GM23248 (cell line): ENCODE results near the gene ZNF771. TPM values are rescaled to one million over a fixed set of nuclear protein-coding genes. Genes with fewer than 3 reads are reported as not detected.
"Not testable (repeated sequence)": the region's sequence is repeated elsewhere in the genome, so short reads cannot be mapped to it uniquely, and the experiment has no call there.

Experiments used
- DNase-seq: peaks from one replicate; pipeline ENCODE4 v3.0.0-alpha.2; 2015
- H2AFZ ChIP-seq: fragments of 200-600 bp; sonication (generic); 2 replicates; pipeline ENCODE4 v1.6.1; 2016; ENCODE audit warnings: antibody characterized with exemption
- H3F3A ChIP-seq: fragments of 200-600 bp; sonication (generic); 2 replicates; pipeline ENCODE4 v1.6.1; 2016; ENCODE audit warnings: mild to moderate bottlenecking, antibody characterized with exemption, mixed run types; ENCODE audit not compliant: insufficient read depth
- H3K27ac ChIP-seq: fragments of 200-600 bp; sonication (generic); 2 replicates; pipeline ENCODE4 v1.5.1; 2016; ENCODE audit warnings: mild to moderate bottlenecking
- H3K27me3 ChIP-seq: fragments of 200-600 bp; sonication (generic); replicated peaks from 2 replicates; pipeline ENCODE4 v1.6.1; 2016; ENCODE audit warnings: mild to moderate bottlenecking; ENCODE audit not compliant: insufficient read depth
- H3K36me3 ChIP-seq: fragments of 200-600 bp; sonication (generic); 2 replicates; pipeline ENCODE4 v1.6.1; 2016; ENCODE audit warnings: low read depth, mild to moderate bottlenecking
- H3K4me1 ChIP-seq: fragments of 200-600 bp; sonication (generic); 2 replicates; pipeline ENCODE4 v1.6.1; 2016; ENCODE audit warnings: mild to moderate bottlenecking; ENCODE audit not compliant: insufficient read depth
- H3K4me2 ChIP-seq: fragments of 200-600 bp; sonication (generic); one replicate; pipeline ENCODE4 v1.6.1; 2016; ENCODE audit warnings: mild to moderate bottlenecking; ENCODE audit not compliant: unreplicated experiment
- H3K4me3 ChIP-seq: fragments of 200-600 bp; sonication (generic); 2 replicates; pipeline ENCODE4 v1.5.1; 2016; ENCODE audit warnings: mild to moderate bottlenecking
- H3K79me2 ChIP-seq: fragments of 200-600 bp; sonication (generic); 2 replicates; pipeline ENCODE4 v1.6.1; 2016; ENCODE audit warnings: mild to moderate bottlenecking; ENCODE audit not compliant: insufficient read depth
- H3K9ac ChIP-seq: fragments of 200-600 bp; sonication (generic); 2 replicates; pipeline ENCODE4 v1.6.1; 2016; ENCODE audit warnings: mild to moderate bottlenecking
- H3K9me2 ChIP-seq: fragments of 200-600 bp; sonication (generic); 2 replicates; pipeline ENCODE4 v1.6.1; 2016; ENCODE audit warnings: mixed run types, mild to moderate bottlenecking, moderate library complexity; ENCODE audit not compliant: insufficient read depth
- H3K9me3 ChIP-seq: fragments of 200-600 bp; sonication (generic); one replicate; pipeline ENCODE4 v1.6.1; 2017; ENCODE audit warnings: low read depth
- H4K20me1 ChIP-seq: fragments of 200-600 bp; sonication (generic); 2 replicates; pipeline ENCODE4 v1.6.0; 2016; ENCODE audit not compliant: insufficient read depth
- EZH2 ChIP-seq: fragments of 200-600 bp; sonication (generic); IDR thresholded peaks from 2 replicates; pipeline ENCODE4 v1.6.1; 2018; ENCODE audit warnings: antibody characterized with exemption, mild to moderate bottlenecking; ENCODE audit not compliant: insufficient read depth, poor library complexity, severe bottlenecking
- EZH2phosphoT487 ChIP-seq: fragments of 200-600 bp; sonication (generic); IDR thresholded peaks from 2 replicates; pipeline ENCODE4 v1.6.1; 2018; ENCODE audit warnings: antibody characterized with exemption, moderate library complexity, mild to moderate bottlenecking, low read depth; ENCODE audit not compliant: insufficient read depth
- WGBS, 2 experiments: methylation state at CpG; one replicate each; pipeline ENCODE4 v1.1.6; 2015 to 2017; ENCODE audit warnings: low lambda C conversion rate in 2 of 2, low coverage in 1 of 2; ENCODE audit errors: missing lambda C conversion rate in 2 of 2; 5-methylcytosine and 5-hydroxymethylcytosine counted together
- in situ Hi-C: fragments of 300-500 bp; cut with MboI; formaldehyde crosslinking; loops from 2 replicates; pipeline ENCODE4 v1.15.0; 2020
- polyA plus RNA-seq: library from polyadenylated mRNA; unstranded; fragments of >200 nt; fragmentation: Nextera tagmentation; extraction: Ambion mirVana; gene quantifications from 2 replicates; pipeline ENCODE4 v1.2.1, GENCODE V29; 2016
- total RNA-seq: library from RNA; depleted of rRNA; stranded (reverse); fragments of >200 nt; shearing (Covaris generic); gene quantifications from 2 replicates; pipeline ENCODE4 v1.2.3, GENCODE V29; 2014

The ZNF771 gene
- total and polyA plus RNA-seq, 2 experiments from 2014 or later, result 17.6 to 20.1 TPM

DNA sequence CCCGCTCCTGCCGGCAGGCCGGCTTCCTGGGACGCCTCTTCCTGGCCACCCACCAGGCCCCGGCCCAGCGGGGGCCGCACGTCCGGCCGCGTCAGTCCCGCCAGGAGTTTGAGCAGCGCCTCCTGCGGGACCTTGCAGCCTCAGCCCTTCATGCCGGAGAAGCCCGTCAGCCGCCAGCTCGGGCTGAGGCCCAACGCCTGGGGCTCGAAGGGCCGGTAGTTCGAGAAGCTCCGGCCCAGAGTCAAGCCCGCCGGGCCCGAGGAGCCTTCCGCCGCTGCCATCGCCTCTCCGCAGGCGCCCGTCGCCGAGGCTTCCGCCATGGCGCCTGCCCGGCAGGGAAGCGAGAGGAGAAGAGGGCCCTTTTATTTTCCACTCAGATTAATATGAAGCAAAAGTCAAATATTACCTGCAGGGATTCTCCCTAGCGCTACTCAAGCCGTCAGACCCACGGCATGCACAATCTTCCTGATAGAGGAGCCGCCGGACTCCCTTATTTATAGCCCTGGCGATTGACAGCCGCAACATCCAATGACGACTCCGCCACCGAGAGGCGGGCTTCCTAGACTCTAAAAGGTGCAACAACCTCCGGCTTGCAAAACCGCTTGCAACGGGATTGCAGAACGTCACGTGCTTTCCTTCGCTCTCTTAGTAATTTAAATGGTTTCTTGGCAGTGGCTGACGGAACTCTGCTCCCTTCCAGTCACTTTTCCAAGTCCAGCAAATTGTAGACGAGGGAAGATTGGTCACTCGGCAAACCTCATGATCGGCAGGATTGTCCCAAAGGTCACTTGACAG lies 38.2 kb downstream of the ZNF771 start, which contains the start of gene SEPHS2:
Gene SEPHS2 (minus strand): TSS at position 467 of the 795 bp plus-strand sequence. CDS start 147 bp downstream, at position 320.
- no peaks in the 10 kb centered on the region for H3K9me3 ChIP-seq

DNA sequence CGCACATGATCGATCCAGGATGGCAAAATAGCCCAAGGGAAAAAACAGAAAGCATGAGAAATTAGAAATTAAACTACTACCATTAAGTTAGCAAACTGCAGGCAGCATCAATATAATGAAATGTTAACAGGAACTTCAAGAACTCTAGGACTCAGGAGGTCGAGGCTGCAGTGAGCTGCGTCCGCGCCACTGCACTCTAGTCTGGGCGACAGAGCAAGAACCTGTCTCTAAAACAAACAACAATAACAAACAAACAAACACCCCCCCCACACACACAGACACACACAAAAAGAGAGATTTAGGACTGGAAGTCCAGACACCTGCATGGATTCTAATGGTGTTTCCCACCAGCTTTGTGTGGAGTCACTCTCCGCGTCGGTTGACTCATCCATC lies 38.8 kb downstream of the ZNF771 start:
- peaks cover 15% of the 10 kb centered on the region; the same call in 1 of the 2 replicates for H3F3A ChIP-seq
- H3K4me2 ChIP-seq, result peak overlapping the region; percentile 88
- H2AFZ ChIP-seq, result peak overlapping the region; percentile 92
- H3K9me3 ChIP-seq, result no peaks in the 10 kb centered on the region
- H3K9me2 ChIP-seq, result no peaks in the 10 kb centered on the region
- peak overlapping the region; percentile 97 for H3K27ac ChIP-seq
- H3K9ac ChIP-seq, result peak overlapping the region; percentile 98
- H4K20me1 ChIP-seq, result no peaks in the 10 kb centered on the region
- H3K4me3 ChIP-seq, result peak overlapping the region; percentile 98
- TF ChIP-seq EZH2, result no peak
- TF ChIP-seq EZH2phosphoT487, result no peak
- in situ Hi-C loops, result loop anchor here (10.0 kb wide), 1 partner anchor 179 kb away; no protein-coding TSS in a partner anchor
- WGBS, 2 experiments, result 47 to 57% methylated on average over 10 of the region's 10 CpGs
- peaks cover 17% of the 10 kb centered on the region for H3K79me2 ChIP-seq
- DNase-seq, result no peak
- H3K36me3 ChIP-seq, result peaks cover 11% of the 10 kb centered on the region; the same call in 1 of the 2 replicates
- H3K4me1 ChIP-seq, result peaks cover 17% of the 10 kb centered on the region; the same call in 1 of the 2 replicates
- H3K27me3 ChIP-seq, result no peaks in the 10 kb centered on the region

More for the DNA sequence above, 38.2 kb downstream of the ZNF771 start, which contains the start of gene SEPHS2:
- Histone ChIP-seq H3K9me2 (no peaks in the 10 kb centered on the region), H3K27me3 (no peaks in the 10 kb centered on the region), H3F3A (peaks cover 15% of the 10 kb centered on the region; the same call in 1 of the 2 replicates), H3K9ac (peak within 1 kb of the TSS; percentile 98), H3K36me3 (peaks cover 11% of the 10 kb centered on the region; the same call in 1 of the 2 replicates), H3K79me2 (peaks cover 17% of the 10 kb centered on the region), H3K27ac (peak within 1 kb of the TSS; percentile 97), H3K4me3 (peak within 1 kb of the TSS; percentile 98), H2AFZ (peak within 1 kb of the TSS; percentile 92), H3K4me2 (peak within 1 kb of the TSS; percentile 88), H3K4me1 (peaks cover 17% of the 10 kb centered on the region; the same call in 1 of the 2 replicates), H4K20me1 (no peaks in the 10 kb centered on the region)
- 1% methylated on average over 49 to 50 of the region's 59 CpGs for WGBS, 2 experiments
- in situ Hi-C loops, result loop anchor here (10.0 kb wide), 1 partner anchor 179 kb away; no protein-coding TSS in a partner anchor
- peak; percentile 98 for DNase-seq
- TF ChIP-seq EZH2 (no peak), EZH2phosphoT487 (no peak)

DNA sequence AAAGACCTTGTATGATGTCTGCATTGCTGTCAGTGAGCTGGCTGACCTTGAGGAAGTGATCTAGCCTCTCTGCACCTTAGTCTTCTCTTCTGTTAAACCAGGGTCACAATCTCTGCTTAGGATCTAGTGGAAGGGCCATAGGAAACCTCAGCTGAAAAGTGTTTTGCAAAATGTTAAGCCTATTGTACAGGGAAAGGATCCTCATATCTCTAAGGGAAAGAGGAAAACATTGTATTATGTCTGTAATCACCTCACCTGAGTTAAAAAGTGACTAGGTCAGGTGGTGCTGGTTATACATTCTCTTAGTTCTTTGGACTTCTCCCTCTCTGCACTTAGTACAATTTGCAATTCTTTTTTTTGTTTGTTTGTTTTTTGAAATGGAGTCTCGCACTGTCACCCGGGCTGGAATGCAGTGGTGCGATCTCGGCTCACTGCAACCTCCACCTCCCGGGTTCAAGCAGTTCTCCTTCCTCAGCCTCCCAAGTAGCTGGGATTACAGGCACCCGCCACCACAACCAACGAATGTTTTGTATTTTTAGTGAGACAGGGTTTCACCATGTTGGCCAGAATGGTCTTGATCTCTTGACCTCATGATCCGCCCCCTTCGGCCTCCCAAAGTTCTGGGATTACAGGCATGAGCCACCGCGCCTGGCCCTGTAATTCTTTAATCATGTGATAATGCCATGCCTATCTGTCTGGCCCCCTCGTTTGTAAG lies 40.3 kb downstream of the ZNF771 start:
- Histone ChIP-seq H4K20me1 (no peaks in the 10 kb centered on the region), H3K9me2 (no peaks in the 10 kb centered on the region), H3K79me2 (peaks cover 17% of the 10 kb centered on the region), H3K4me3 (no peak overlapping the region), H3K27me3 (no peaks in the 10 kb centered on the region), H3K9ac (no peak overlapping the region), H3K9me3 (no peaks in the 10 kb centered on the region), H3F3A (peaks cover 15% of the 10 kb centered on the region; the same call in 1 of the 2 replicates), H3K27ac (no peak overlapping the region), H3K36me3 (peaks cover 11% of the 10 kb centered on the region; the same call in 1 of the 2 replicates), H3K4me1 (peaks cover 17% of the 10 kb centered on the region; the same call in 1 of the 2 replicates), H3K4me2 (no peak overlapping the region), H2AFZ (no peak overlapping the region)
- in situ Hi-C loops, result loop anchor here (10.0 kb wide), 1 partner anchor 177 kb away; no protein-coding TSS in a partner anchor
- no peak for DNase-seq
- TF ChIP-seq EZH2, result no peak
- TF ChIP-seq EZH2phosphoT487, result no peak
- 82 to 86% methylated on average over 12 of the region's 12 CpGs for WGBS, 2 experiments

- no peak overlapping the region for H2AFZ ChIP-seq
- peaks cover 5% of the 10 kb centered on the region; the same call in 1 of the 2 replicates for H3F3A ChIP-seq
- no peaks in the 10 kb centered on the region for H3K9me2 ChIP-seq
- H3K79me2 ChIP-seq, result peaks cover 12% of the 10 kb centered on the region
- 63 to 77% methylated on average over 3 of the region's 3 CpGs for WGBS, 2 experiments
- H3K27ac ChIP-seq, result no peak overlapping the region
- in situ Hi-C loops, result loop anchor here (10.0 kb wide), 1 partner anchor 176 kb away; no protein-coding TSS in a partner anchor
- TF ChIP-seq EZH2 (no peak), EZH2phosphoT487 (no peak)
- no peaks in the 10 kb centered on the region for H3K9me3 ChIP-seq
- no peak for DNase-seq
- no peak overlapping the region for H3K4me2 ChIP-seq
- H4K20me1 ChIP-seq, result no peaks in the 10 kb centered on the region
- H3K4me1 ChIP-seq, result peaks cover 10% of the 10 kb centered on the region; the same call in 1 of the 2 replicates
- no peak overlapping the region for H3K4me3 ChIP-seq
- no peaks in the 10 kb centered on the region for H3K27me3 ChIP-seq
- H3K9ac ChIP-seq, result no peak overlapping the region
- peaks cover 4% of the 10 kb centered on the region; the same call in 1 of the 2 replicates for H3K36me3 ChIP-seq
These were observed 41.7 kb downstream of the ZNF771 start for GRCh38 chr16:30449116-30449435.

DNA sequence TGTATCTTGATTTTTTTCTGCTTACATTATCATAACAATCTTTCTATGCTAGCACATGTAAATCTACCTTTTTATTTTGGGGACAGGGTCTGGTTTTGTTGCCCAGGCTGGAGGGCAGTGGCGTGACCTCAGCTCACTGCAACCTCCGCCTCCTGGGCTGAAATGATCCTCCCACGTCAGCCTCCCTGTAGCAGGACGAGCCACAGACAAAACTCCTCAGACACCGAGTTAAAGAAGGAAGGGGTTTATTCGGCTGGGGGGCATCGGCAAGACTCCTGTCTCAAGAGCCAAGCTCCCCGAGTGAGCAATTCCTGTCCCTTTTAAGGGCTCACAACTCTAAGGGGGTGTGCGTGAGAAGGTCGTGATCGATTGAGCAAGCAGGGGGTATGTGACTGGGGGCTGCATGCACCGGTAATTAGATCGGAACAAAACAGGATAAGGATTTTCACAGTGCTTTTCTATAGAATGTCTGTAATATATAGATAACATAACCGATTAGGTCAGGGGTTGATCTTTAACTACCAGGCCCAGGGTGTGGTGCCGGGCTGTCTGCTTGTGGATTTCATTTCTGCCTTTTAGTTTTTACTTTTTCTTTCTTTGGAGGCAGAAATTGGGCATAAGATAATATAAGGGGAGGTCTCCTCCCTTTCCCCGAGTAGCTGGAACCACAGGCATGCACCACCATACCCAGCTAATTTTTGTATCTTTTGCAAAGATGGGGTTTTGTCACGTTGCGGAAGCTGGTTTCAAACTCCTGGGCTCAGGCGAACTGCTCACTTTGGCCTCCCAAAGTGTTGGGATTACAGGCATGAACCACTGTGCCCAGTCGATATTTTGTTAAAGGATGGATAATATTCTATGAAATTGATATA lies 45.5 kb downstream of the ZNF771 start:
- 62 to 63% methylated on average over 20 of the region's 20 CpGs for WGBS, 2 experiments
- in situ Hi-C loops, H2AFZ ChIP-seq: not testable (repeated sequence)

More for the DNA sequence above, 45.5 kb downstream of the ZNF771 start:
- not testable (repeated sequence) for H3K9me2 ChIP-seq, H3K79me2 ChIP-seq, H3K36me3 ChIP-seq, H4K20me1 ChIP-seq, DNase-seq, H3K27ac ChIP-seq, H3F3A ChIP-seq, H3K9me3 ChIP-seq, H3K9ac ChIP-seq, H3K4me1 ChIP-seq, H3K27me3 ChIP-seq, H3K4me2 ChIP-seq, H3K4me3 ChIP-seq
